ENCODE data around the gene ERN1.

ERN1 gene

GRCh38 chr17:64157669-64158180 lies 27.8 kb upstream of the ERN1 start:
- no peak for DNase-seq

GRCh38 chr17:64156670-64157069 lies 26.7 kb upstream of the ERN1 start:
- no peak for DNase-seq

GRCh38 chr17:64155751-64156544 lies 26.0 kb upstream of the ERN1 start:
- no peak for DNase-seq

- no peak for DNase-seq
Measured at GRCh38 chr17:64155129-64155528, 25.2 kb upstream of the ERN1 start.

GRCh38 chr17:64154717-64155116 lies 24.8 kb upstream of the ERN1 start:
- DNase-seq = no peak

GRCh38 chr17:64154313-64154695 lies 24.4 kb upstream of the ERN1 start:
- DNase-seq = no peak

GRCh38 chr17:64153565-64154312 lies 23.8 kb upstream of the ERN1 start:
- no peak for DNase-seq

- DNase-seq = no peak
Measured at GRCh38 chr17:64152428-64153125, 22.6 kb upstream of the ERN1 start.

- DNase-seq = no peak
Measured at GRCh38 chr17:64151016-64151368, 21.0 kb upstream of the ERN1 start.

- no peak for DNase-seq
Measured at GRCh38 chr17:64150237-64151015, 20.5 kb upstream of the ERN1 start.

GRCh38 chr17:64149196-64149595 lies 19.3 kb upstream of the ERN1 start:
- no peak for DNase-seq

- DNase-seq = no peak
Measured at GRCh38 chr17:64148699-64149098, 18.8 kb upstream of the ERN1 start.

- DNase-seq = no peak
Measured at GRCh38 chr17:64148017-64148631, 18.2 kb upstream of the ERN1 start.

GRCh38 chr17:64147110-64148016 lies 17.4 kb upstream of the ERN1 start:
- no peak for DNase-seq

GRCh38 chr17:64146418-64147109 lies 16.6 kb upstream of the ERN1 start:
- DNase-seq = peak; percentile 54

GRCh38 chr17:64145751-64146417 lies 15.9 kb upstream of the ERN1 start:
- DNase-seq = peak; percentile 98

- no peak for DNase-seq
Measured at GRCh38 chr17:64145375-64145750, 15.4 kb upstream of the ERN1 start.

- DNase-seq = no peak
Measured at GRCh38 chr17:64139542-64139941, 9.6 kb upstream of the ERN1 start.

- DNase-seq = no peak
Measured at GRCh38 chr17:64138441-64138840, 8.5 kb upstream of the ERN1 start.

GRCh38 chr17:64135000-64135399 lies 5.1 kb upstream of the ERN1 start:
- DNase-seq = no peak

All from CD4-positive, alpha-beta T cell treated with Interleukin-10 for 1 hour (primary cell).